Panc1 (cell line): ENCODE data around the gene ZNF292. TPM values are rescaled to one million over a fixed set of nuclear protein-coding genes. Genes with fewer than 3 reads are reported as not detected.
A peak's percentile ranks its signal among the peaks of the same experiment; 100 is the strongest.

Source experiments
- ATAC-seq: fragments of 200-7000 bp; cut with Tn5 transposase; 2 replicates; pipeline ENCODE4 v1.9.1; 2020; ENCODE audit warnings: mild to moderate bottlenecking, moderate library complexity
- BruUV-seq: library from RNA; stranded (reverse); fragments of 400-500 nt; replicated peaks from 2 replicates; lab custom pipeline; 2021; lab: Mats Ljungman, UMichigan
- CTCF ChIA-PET: fragments of 300-600 bp; sonication (Branson Sonifier 250); formaldehyde crosslinking; loops from one replicate; lab custom pipeline; 2022; ENCODE audit warnings: antibody characterized with exemption; lab: Charles Lee
- POLR2A ChIA-PET: fragments of 300-600 bp; sonication (Branson Sonifier 250); formaldehyde crosslinking; loops from one replicate; lab custom pipeline; 2022; ENCODE audit warnings: antibody characterized with exemption; lab: Charles Lee
- DNase-seq: peaks from one replicate; pipeline ENCODE4 v3.0.0-alpha.2; 2010; ENCODE audit warnings: low read depth, low spot score
- H3K27ac ChIP-seq: 2 replicates; pipeline ENCODE4 v1.5.1; 2011; ENCODE audit warnings: mild to moderate bottlenecking, low read length, inconsistent platforms
- H3K27me3 ChIP-seq: fragments of 200-500 bp; sonication (Bioruptor generic); 2 replicates; pipeline ENCODE4 v1.6.0; 2014; ENCODE audit warnings: low read length, inconsistent platforms; ENCODE audit not compliant: control insufficient read depth, insufficient read depth
- H3K36me3 ChIP-seq: fragments of 200-500 bp; sonication (Bioruptor generic); 2 replicates; pipeline ENCODE4 v1.5.1; 2014; ENCODE audit warnings: inconsistent platforms, mild to moderate bottlenecking, low read length, moderate library complexity; ENCODE audit not compliant: control insufficient read depth, insufficient read depth
- H3K4me1 ChIP-seq: 2 replicates; pipeline ENCODE4 v1.5.1; 2011; ENCODE audit warnings: inconsistent platforms, mild to moderate bottlenecking, low read length, moderate library complexity; ENCODE audit not compliant: control insufficient read depth, insufficient read depth
- H3K4me3 ChIP-seq, 2 experiments: 2 replicates each; pipeline ENCODE4 v1.5.1; 2011 to 2012; ENCODE audit warnings: low read depth in 2 of 2, low read length in 2 of 2, mild to moderate bottlenecking in 2 of 2, inconsistent platforms in 1 of 2, moderate library complexity in 1 of 2
- H3K9me3 ChIP-seq: fragments of 200-500 bp; sonication (Bioruptor generic); 2 replicates; pipeline ENCODE4 v1.5.1; 2014; ENCODE audit warnings: low read depth, mild to moderate bottlenecking, inconsistent platforms, low read length, moderate library complexity; ENCODE audit not compliant: control insufficient read depth, insufficient read depth
- POLR2AphosphoS5 ChIP-seq: IDR thresholded peaks from 2 replicates; pipeline ENCODE4 v1.6.1; 2012; ENCODE audit warnings: mild to moderate bottlenecking, low read depth, low read length, moderate library complexity
- REST ChIP-seq, 2 experiments: IDR thresholded peaks; 2 replicates each; pipeline ENCODE4 v1.6.1; 2011 to 2012; ENCODE audit warnings: low read depth in 2 of 2, control low read depth in 1 of 2, low read length in 1 of 2, mild to moderate bottlenecking in 1 of 2, moderate library complexity in 1 of 2; ENCODE audit not compliant: insufficient read depth in 1 of 2
- SIN3A ChIP-seq: IDR thresholded peaks from 2 replicates; pipeline ENCODE4 v1.6.1; 2012; ENCODE audit warnings: low read depth, mild to moderate bottlenecking, low read length, moderate library complexity, borderline replicate concordance; ENCODE audit not compliant: insufficient read depth
- TCF7L2 ChIP-seq: IDR thresholded peaks from 2 replicates; pipeline ENCODE4 v1.6.1; 2011; ENCODE audit warnings: mild to moderate bottlenecking, low read depth, low read length, inconsistent platforms
- in situ Hi-C: cut with HindIII; loops from 2 replicates; pipeline ENCODE4 v1.10.0; 2016; ENCODE audit warnings: low sequenced_read_pairs, low pct_unique_long_range_greater_than_20kb
- intact Hi-C: fragments of 100-400 bp; cut with micrococcal nuclease; formaldehyde crosslinking; loops from one replicate; pipeline ENCODE4 v1.10.0; 2022; ENCODE audit not compliant: unreplicated experiment
- total RNA-seq: library from RNA; stranded (reverse); gene quantifications from one replicate; pipeline ENCODE4 v1.2.1, GENCODE V29; 2021; ENCODE audit not compliant: unreplicated experiment
- TF ChIP-seq, protein P1 (sequence below): fragments of 450-650 bp; IDR thresholded peaks from 2 replicates; pipeline ENCODE4 v1.5.1; 2017; ENCODE audit warnings: mild to moderate bottlenecking

Gene ZNF292
- total RNA-seq, 1 experiment from 2014 or later = 38.2 TPM

- no peak for DNase-seq
- Histone ChIP-seq H3K27ac (no peak overlapping the region), H3K4me3 (no peak overlapping the region), H3K36me3 (peaks cover 34% of the 10 kb centered on the region), H3K27me3 (no peaks in the 10 kb centered on the region), H3K4me1 (no peaks in the 10 kb centered on the region), H3K9me3 (no peaks in the 10 kb centered on the region)
- CTCF ChIA-PET = no interaction called here
- TF ChIP-seq SIN3A (no peak), TCF7L2 (no peak), REST (IDR thresholded peaks at IDR 0.05; ENCODE audit: insufficient read depth in 1 of 2, low read depth in 2 of 2, low read length in 1 of 2) (no peak), POLR2AphosphoS5 (no peak; the same call in 1 of the 2 replicates)
- TF ChIP-seq, protein P1, sequence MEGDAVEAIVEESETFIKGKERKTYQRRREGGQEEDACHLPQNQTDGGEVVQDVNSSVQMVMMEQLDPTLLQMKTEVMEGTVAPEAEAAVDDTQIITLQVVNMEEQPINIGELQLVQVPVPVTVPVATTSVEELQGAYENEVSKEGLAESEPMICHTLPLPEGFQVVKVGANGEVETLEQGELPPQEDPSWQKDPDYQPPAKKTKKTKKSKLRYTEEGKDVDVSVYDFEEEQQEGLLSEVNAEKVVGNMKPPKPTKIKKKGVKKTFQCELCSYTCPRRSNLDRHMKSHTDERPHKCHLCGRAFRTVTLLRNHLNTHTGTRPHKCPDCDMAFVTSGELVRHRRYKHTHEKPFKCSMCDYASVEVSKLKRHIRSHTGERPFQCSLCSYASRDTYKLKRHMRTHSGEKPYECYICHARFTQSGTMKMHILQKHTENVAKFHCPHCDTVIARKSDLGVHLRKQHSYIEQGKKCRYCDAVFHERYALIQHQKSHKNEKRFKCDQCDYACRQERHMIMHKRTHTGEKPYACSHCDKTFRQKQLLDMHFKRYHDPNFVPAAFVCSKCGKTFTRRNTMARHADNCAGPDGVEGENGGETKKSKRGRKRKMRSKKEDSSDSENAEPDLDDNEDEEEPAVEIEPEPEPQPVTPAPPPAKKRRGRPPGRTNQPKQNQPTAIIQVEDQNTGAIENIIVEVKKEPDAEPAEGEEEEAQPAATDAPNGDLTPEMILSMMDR = no peak
- BruUV-seq = TSS peak; percentile 2
- intact Hi-C loops = no loop called here
- in situ Hi-C loops = no loop called here
- ATAC-seq = no peak
- POLR2A ChIA-PET = no interaction called here
Observed at GRCh38 chr6:87259791-87260190, 104.4 kb downstream of the ZNF292 start.

DNA sequence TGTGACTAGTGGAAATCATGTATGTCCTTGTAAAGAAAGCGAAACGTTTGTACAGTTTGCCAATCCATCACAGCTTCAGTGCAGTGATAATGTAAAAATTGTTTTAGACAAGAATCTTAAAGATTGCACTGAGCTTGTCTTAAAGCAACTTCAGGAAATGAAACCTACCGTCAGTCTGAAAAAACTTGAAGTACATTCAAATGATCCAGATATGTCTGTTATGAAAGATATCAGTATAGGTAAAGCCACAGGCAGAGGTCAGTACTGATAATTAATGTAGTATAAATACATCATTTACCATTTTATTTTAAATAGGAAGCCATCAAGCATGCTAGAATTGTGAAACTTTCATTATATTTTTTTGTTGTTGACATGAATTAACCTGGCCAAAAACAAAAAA lies 106.2 kb downstream of the ZNF292 start:
- Histone ChIP-seq H3K27ac (no peak overlapping the region), H3K4me1 (no peaks in the 10 kb centered on the region), H3K4me3 (no peak overlapping the region), H3K27me3 (no peaks in the 10 kb centered on the region), H3K36me3 (peaks cover 21% of the 10 kb centered on the region), H3K9me3 (no peaks in the 10 kb centered on the region)
- CTCF ChIA-PET = no interaction called here
- no TSS peak for BruUV-seq
- DNase-seq (no peak), ATAC-seq (no peak)
- in situ Hi-C loops = no loop called here
- POLR2A ChIA-PET = no interaction called here
- intact Hi-C loops = no loop called here
- TF ChIP-seq REST (IDR thresholded peaks at IDR 0.05; ENCODE audit: insufficient read depth in 1 of 2, low read depth in 2 of 2, low read length in 1 of 2) = no peak
